GM12878 (cell line): ENCODE results near the gene MOV10L1. TPM values are rescaled to one million over a fixed set of nuclear protein-coding genes. Genes with fewer than 3 reads are reported as not detected.

Source experiments
- ATAC-seq: fragments of 200-7000 bp; cut with Tn5 transposase; 3 replicates; pipeline ENCODE4 v1.9.1; 2020; ENCODE audit warnings: mild to moderate bottlenecking, moderate library complexity
- BruUV-seq: library from RNA; stranded (reverse); fragments of 400-500 nt; replicated peaks from 2 replicates; lab custom pipeline; 2021; lab: Mats Ljungman, UMichigan
- CTCF ChIA-PET: fragments of 300-600 bp; sonication (Branson Sonifier 250); formaldehyde crosslinking; extraction: SDS; loops from one replicate; lab custom pipeline; 2021; ENCODE audit warnings: inconsistent platforms; lab: Yijun Ruan, JAX
- POLR2A ChIA-PET: fragments of 350-600 bp; formaldehyde crosslinking; extraction: SDS; loops from one replicate; lab custom pipeline; 2021; ENCODE audit warnings: inconsistent platforms; lab: Charles Lee
- RAD21 ChIA-PET: fragments of 300-600 bp; sonication (Branson Sonifier 250); formaldehyde crosslinking; loops from one replicate; lab custom pipeline; 2023; ENCODE audit warnings: antibody characterized with exemption; ENCODE audit not compliant: unreplicated experiment; lab: Charles Lee
- SMC1A ChIA-PET: fragments of 300-600 bp; sonication (Branson Sonifier 250); formaldehyde crosslinking; loops from one replicate; lab custom pipeline; 2023; ENCODE audit not compliant: unreplicated experiment, uncharacterized antibody; lab: Charles Lee
- DNase-seq: peaks from one replicate; pipeline ENCODE4 v3.0.0-alpha.2; 2011; ENCODE audit warnings: low read depth, low spot score
- FAIRE-seq: peaks from 3 replicates; lab custom pipeline; 2011; peaks lifted over from hg19 to GRCh38; lab: Jason Lieb, UNC
- H2AFZ ChIP-seq: 2 replicates; pipeline ENCODE4 v1.6.0; 2011; ENCODE audit warnings: low read depth, low read length, control low read depth; ENCODE audit not compliant: control insufficient read depth
- H3K27ac ChIP-seq: 2 replicates; pipeline ENCODE4 v1.5.1; 2011; ENCODE audit warnings: control low read depth; ENCODE audit not compliant: control insufficient read depth, insufficient read depth
- H3K27me3 ChIP-seq, 2 experiments: replicated peaks in 1 of 2; 2 replicates each; pipeline versions ENCODE4 v1.6.0 to v1.6.1; 2011; ENCODE audit warnings: low read length in 1 of 2; ENCODE audit not compliant: control insufficient read depth in 2 of 2, insufficient read depth in 2 of 2
- H3K36me3 ChIP-seq, 2 experiments: 2 replicates each; pipeline ENCODE4 v1.5.1; 2011; ENCODE audit warnings: low read length in 1 of 2; ENCODE audit not compliant: control insufficient read depth in 2 of 2, insufficient read depth in 2 of 2
- H3K4me1 ChIP-seq: 2 replicates; pipeline ENCODE4 v1.6.1; 2011; ENCODE audit warnings: mild to moderate bottlenecking, low read length, moderate library complexity, mixed read lengths; ENCODE audit not compliant: control insufficient read depth, insufficient read depth
- H3K4me2 ChIP-seq: 2 replicates; pipeline ENCODE4 v1.6.0; 2011; ENCODE audit warnings: control low read depth; ENCODE audit not compliant: control insufficient read depth, insufficient read depth
- H3K4me3 ChIP-seq: fragments of 200-600 bp; sonication (generic); 2 replicates; pipeline ENCODE4 v1.5.1; 2016
- H3K79me2 ChIP-seq: 2 replicates; pipeline ENCODE4 v1.6.0; 2011; ENCODE audit warnings: low read length; ENCODE audit not compliant: control insufficient read depth, insufficient read depth
- H3K9ac ChIP-seq: 2 replicates; pipeline ENCODE4 v1.8.0; 2011; ENCODE audit warnings: low read length, control low read depth, mixed read lengths; ENCODE audit not compliant: control insufficient read depth, insufficient read depth
- H3K9me3 ChIP-seq: replicated peaks from 3 replicates; pipeline ENCODE4 v1.5.1; 2011; ENCODE audit warnings: mild to moderate bottlenecking, low read length; ENCODE audit not compliant: control insufficient read depth, insufficient read depth
- H4K20me1 ChIP-seq: 2 replicates; pipeline ENCODE4 v1.6.0; 2011; ENCODE audit not compliant: control insufficient read depth, insufficient read depth
- ATF2 ChIP-seq: IDR thresholded peaks from 2 replicates; pipeline ENCODE4 v1.6.1; 2012; ENCODE audit warnings: low read length, inconsistent platforms
- BHLHE40 ChIP-seq, 2 experiments: fragments of 450-650 bp in 1 of 2; IDR thresholded peaks; 2 replicates each; pipeline ENCODE4 v1.6.1; 2011 to 2017; ENCODE audit warnings: low read depth in 2 of 2, borderline replicate concordance in 1 of 2, improper control_type of control experiment in 1 of 2, low read length in 1 of 2, mild to moderate bottlenecking in 1 of 2
- CREM ChIP-seq: IDR thresholded peaks from 2 replicates; pipeline ENCODE4 v1.6.1; 2014; ENCODE audit warnings: antibody characterized with exemption, low read depth
- GATAD2B ChIP-seq: fragments of 450-650 bp; conservative IDR thresholded peaks from 2 replicates; pipeline ENCODE4 v1.6.1; 2017; ENCODE audit warnings: low read depth, mild to moderate bottlenecking, moderate library complexity
- HDGF ChIP-seq: fragments of 450-650 bp; IDR thresholded peaks from 2 replicates; pipeline ENCODE4 v1.6.1; 2016; ENCODE audit warnings: antibody characterized with exemption
- IKZF2 ChIP-seq, 2 experiments: fragments of 450-650 bp; IDR thresholded peaks; 2 replicates each; pipeline ENCODE4 v1.6.1; 2017; ENCODE audit warnings: mild to moderate bottlenecking in 2 of 2, moderate library complexity in 2 of 2
- JUNB ChIP-seq: IDR thresholded peaks from 2 replicates; pipeline ENCODE4 v1.6.1; 2016; ENCODE audit warnings: antibody characterized with exemption, mild to moderate bottlenecking
- MEF2B ChIP-seq: fragments of 450-650 bp; IDR thresholded peaks from 2 replicates; pipeline ENCODE4 v1.6.1; 2018; ENCODE audit warnings: mild to moderate bottlenecking, moderate library complexity; ENCODE audit not compliant: partially characterized antibody, poor library complexity, severe bottlenecking
- MTA3 ChIP-seq: IDR thresholded peaks from 2 replicates; pipeline ENCODE4 v1.6.1; 2012; ENCODE audit warnings: low read length, inconsistent platforms, borderline replicate concordance
- RAD21 ChIP-seq: IDR thresholded peaks from 2 replicates; pipeline ENCODE4 v1.6.1; 2011; ENCODE audit warnings: mild to moderate bottlenecking, low read depth, low read length, moderate library complexity; ENCODE audit not compliant: insufficient read depth
- RELA ChIP-seq: fragments of 450-650 bp; IDR thresholded peaks from 2 replicates; pipeline ENCODE4 v1.8.0; 2014; ENCODE audit warnings: borderline replicate concordance; ENCODE audit not compliant: partially characterized antibody
- SIX5 ChIP-seq: IDR thresholded peaks from 2 replicates; pipeline ENCODE4 v1.6.1; 2011; ENCODE audit warnings: mild to moderate bottlenecking, low read depth, low read length, moderate library complexity; ENCODE audit not compliant: severe bottlenecking
- ZNF687 ChIP-seq: fragments of 450-650 bp; IDR thresholded peaks from 2 replicates; pipeline ENCODE4 v1.6.1; 2017; ENCODE audit warnings: mild to moderate bottlenecking, moderate library complexity
- ZSCAN29 ChIP-seq: fragments of 450-650 bp; IDR thresholded peaks from 2 replicates; pipeline ENCODE4 v1.6.1; 2017; ENCODE audit warnings: mild to moderate bottlenecking, moderate library complexity
- WGBS: methylation state at CpG from one replicate; pipeline ENCODE4 v1.1.6; 2016; ENCODE audit warnings: low lambda C conversion rate; ENCODE audit not compliant: insufficient replicate concordance, insufficient coverage; ENCODE audit errors: missing lambda C conversion rate; 5-methylcytosine and 5-hydroxymethylcytosine counted together
- in situ Hi-C: fragments of 300-500 bp; cut with MboI; formaldehyde crosslinking; loops from 9 replicates; pipeline ENCODE4 v1.14.3; 2018; ENCODE audit warnings: mixed read lengths
- intact Hi-C: fragments of 100-400 bp; cut with micrococcal nuclease; formaldehyde crosslinking; loops from one replicate; pipeline ENCODE4 v1.14.2; 2022; ENCODE audit not compliant: unreplicated experiment
- polyA plus RNA-seq, 11 experiments: library from polyadenylated mRNA; depleted of rRNA in 4 of 11; unstranded in 6 of 11; stranded (reverse) in 5 of 11; fragments of >200 nt; fragmentation: Nextera tagmentation in 4 of 11; fragmentation: Illumina TruSeq in 1 of 11; extraction: Ambion mirVana in 4 of 11; extraction: Trizol in 1 of 11; gene quantifications; 1 replicate in 1 of 11; 2 replicates in 10 of 11; pipeline versions ENCODE4 v1.2.1 to v1.2.3, GENCODE V29; 2011 to 2016; ENCODE audit warnings: inconsistent platforms in 2 of 11, missing spikeins in 2 of 11, low read depth in 1 of 11
- total RNA-seq, 4 experiments: library from RNA; depleted of rRNA in 3 of 4; stranded (reverse); fragments of >200 nt in 3 of 4; fragmentation: Illumina TruSeq in 1 of 4; extraction: Trizol in 1 of 4; gene quantifications; 2 replicates each; pipeline versions ENCODE4 v1.2.1 to v1.2.3, GENCODE V29; 2013 to 2021
- TF ChIP-seq, protein P1 (sequence below): IDR thresholded peaks from 2 replicates; pipeline ENCODE4 v1.6.1; 2012; ENCODE audit warnings: low read depth, low read length, improper control_type of control experiment

The MOV10L1 gene
- total and polyA plus RNA-seq, 10 of the 15 experiments (the other 5 are each of a cell fraction or from before 2014, with no cell fraction given) = 0.22 TPM; not detected in 9

GRCh38 chr22:50161508-50162390 lies 71.9 kb downstream of the MOV10L1 start (continued):
- TF ChIP-seq MTA3 = no peak
- TF ChIP-seq RAD21 = no peak
- TF ChIP-seq BHLHE40 (IDR thresholded peaks at IDR 0.05; ENCODE audit: borderline replicate concordance in 1 of 2, low read depth in 2 of 2, low read length in 1 of 2) = no peak
- no peak for TF ChIP-seq CREM
- TF ChIP-seq, protein P1, sequence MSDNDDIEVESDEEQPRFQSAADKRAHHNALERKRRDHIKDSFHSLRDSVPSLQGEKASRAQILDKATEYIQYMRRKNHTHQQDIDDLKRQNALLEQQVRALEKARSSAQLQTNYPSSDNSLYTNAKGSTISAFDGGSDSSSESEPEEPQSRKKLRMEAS = no peak

GRCh38 chr22:50162391-50162956 lies 72.7 kb downstream of the MOV10L1 start:
- FAIRE-seq (no peak), DNase-seq (no peak), ATAC-seq (no peak)
- Histone ChIP-seq H3K4me1 (no peaks in the 10 kb centered on the region), H3K79me2 (no peaks in the 10 kb centered on the region), H3K36me3 (no peaks in the 10 kb centered on the region), H2AFZ (no peak overlapping the region), H4K20me1 (no peaks in the 10 kb centered on the region), H3K4me3 (no peak overlapping the region), H3K27ac (no peak overlapping the region), H3K9ac (no peak overlapping the region), H3K4me2 (no peak overlapping the region), H3K9me3 (no peaks in the 10 kb centered on the region), H3K27me3 (peaks cover 2 to 4% of the 10 kb centered on the region in 2 experiments; a peak in 2 of 4 replicates)
- 64% methylated on average over 10 of the region's 10 CpGs for WGBS
- no TSS peak for BruUV-seq
- ChIA-PET POLR2A (no interaction called here), CTCF (no interaction called here), RAD21 (no interaction called here), SMC1A (no interaction called here)
- in situ Hi-C loops = no loop called here
- intact Hi-C loops = no loop called here
- no peak for TF ChIP-seq MEF2B
- TF ChIP-seq BHLHE40 (IDR thresholded peaks at IDR 0.05; ENCODE audit: borderline replicate concordance in 1 of 2, low read depth in 2 of 2, low read length in 1 of 2) = no peak
- TF ChIP-seq ATF2 = no peak
- TF ChIP-seq GATAD2B = no peak
- TF ChIP-seq IKZF2 (IDR thresholded peaks at IDR 0.05) = no peak
- no peak for TF ChIP-seq ZNF687
- TF ChIP-seq HDGF = no peak
- TF ChIP-seq SIX5 = no peak
- TF ChIP-seq ZSCAN29 = no peak
- TF ChIP-seq JUNB = no peak
- TF ChIP-seq RELA = no peak
